ENCODE data around the gene ZIC1.

GRCh38 chr3:147410116-147410525 lies 956 bp downstream of the ZIC1 start:
- no peak for TF ChIP-seq CTCF (IDR thresholded peaks at IDR 0.05; ENCODE audit: low read depth, low read length)
- no peak for TF ChIP-seq MAX (IDR thresholded peaks at IDR 0.05; ENCODE audit: low read depth, low read length)
